ENCODE results near the gene PTGER2.

PTGER2 gene

DNA sequence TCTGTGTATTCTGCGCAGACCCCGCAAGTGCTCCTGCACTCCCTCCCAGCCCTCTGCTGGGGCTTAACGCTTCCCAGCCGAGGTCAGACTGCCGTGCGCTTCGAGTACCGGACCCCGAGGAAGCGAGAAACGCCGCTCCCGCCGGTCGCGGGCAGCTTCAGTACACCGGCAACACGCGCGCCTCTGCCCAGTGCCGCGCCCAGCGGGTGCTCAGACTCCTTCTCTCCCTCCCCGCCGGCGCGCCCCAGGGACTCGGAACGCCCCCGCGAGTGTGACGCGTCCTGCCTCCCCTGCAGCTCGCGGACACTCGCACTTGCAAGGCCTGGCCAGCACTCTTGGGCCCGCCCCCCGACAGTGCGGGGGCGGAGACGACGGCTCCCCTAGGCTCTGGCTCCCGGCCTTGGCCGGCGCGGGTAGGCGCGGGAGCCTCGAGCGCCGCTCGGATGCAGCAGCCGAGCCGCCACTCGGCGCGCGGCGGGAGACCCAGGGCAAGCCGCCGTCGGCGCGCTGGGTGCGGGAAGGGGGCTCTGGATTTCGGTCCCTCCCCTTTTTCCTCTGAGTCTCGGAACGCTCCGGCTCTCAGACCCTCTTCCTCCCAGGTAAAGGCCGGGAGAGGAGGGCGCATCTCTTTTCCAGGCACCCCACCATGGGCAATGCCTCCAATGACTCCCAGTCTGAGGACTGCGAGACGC is at the start of gene PTGER2:
TSS of gene PTGER2 (plus strand) at position 410 of the 692 bp plus-strand sequence. CDS start at position 647, 237 bp downstream.
- no peak for DNase-seq

DNA sequence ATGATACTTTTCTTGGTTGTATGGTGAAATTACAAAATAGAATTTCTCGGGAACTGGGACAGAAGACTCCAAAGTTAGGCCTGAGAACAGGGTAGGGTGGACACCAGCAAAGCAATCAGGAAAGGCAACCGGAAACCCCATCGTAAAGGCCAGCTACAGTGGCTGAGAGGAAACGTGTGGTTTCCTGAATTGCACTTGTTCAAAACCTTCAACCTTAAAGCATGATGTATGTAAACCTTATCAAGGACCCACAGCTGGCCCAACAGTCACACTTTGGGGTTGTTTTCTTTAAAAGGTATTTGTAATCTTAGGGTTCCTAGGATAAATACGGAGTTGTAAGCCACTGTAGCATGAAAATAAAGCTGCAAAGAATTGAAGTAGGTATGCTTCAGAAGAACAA is 48.9 kb upstream of the PTGER2 start:
- DNase-seq, result peak; percentile 83

- DNase-seq, result no peak
These were observed 47.9 kb upstream of the PTGER2 start for GRCh38 chr14:52266179-52266578.

GRCh38 chr14:52266782-52267181 is 47.3 kb upstream of the PTGER2 start:
- DNase-seq, result no peak

- no peak for DNase-seq
These were observed 46.4 kb upstream of the PTGER2 start, which contains the start of gene PTGDR for GRCh38 chr14:52267501-52268278. TSS of gene PTGDR (plus strand) at chr14:52267698. CDS start at chr14:52267815, 117 bp downstream.

DNA sequence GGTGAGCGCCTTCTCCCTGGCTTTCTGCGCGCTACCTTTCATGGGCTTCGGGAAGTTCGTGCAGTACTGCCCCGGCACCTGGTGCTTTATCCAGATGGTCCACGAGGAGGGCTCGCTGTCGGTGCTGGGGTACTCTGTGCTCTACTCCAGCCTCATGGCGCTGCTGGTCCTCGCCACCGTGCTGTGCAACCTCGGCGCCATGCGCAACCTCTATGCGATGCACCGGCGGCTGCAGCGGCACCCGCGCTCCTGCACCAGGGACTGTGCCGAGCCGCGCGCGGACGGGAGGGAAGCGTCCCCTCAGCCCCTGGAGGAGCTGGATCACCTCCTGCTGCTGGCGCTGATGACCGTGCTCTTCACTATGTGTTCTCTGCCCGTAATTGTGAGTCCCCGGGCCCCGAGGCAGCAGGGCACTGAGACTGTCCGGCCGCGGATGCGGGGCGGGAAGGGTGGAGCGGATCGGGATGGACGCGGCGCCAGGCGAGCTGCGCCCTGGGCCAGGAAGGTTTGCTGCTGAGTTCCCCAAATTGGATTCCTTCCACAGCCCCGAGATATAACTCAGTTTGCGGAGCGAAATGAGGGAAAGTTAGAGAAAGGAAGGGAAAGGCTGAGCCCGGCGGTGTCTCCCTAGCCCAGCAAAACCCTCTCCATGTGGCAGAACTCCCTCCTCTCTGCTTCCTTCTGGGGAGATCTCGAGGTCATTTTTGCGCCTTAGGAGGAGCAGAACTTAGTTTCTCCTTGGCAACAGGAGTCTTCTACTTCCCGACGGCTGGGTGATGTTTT is 45.6 kb upstream of the PTGER2 start:
- DNase-seq, result no peak

DNA sequence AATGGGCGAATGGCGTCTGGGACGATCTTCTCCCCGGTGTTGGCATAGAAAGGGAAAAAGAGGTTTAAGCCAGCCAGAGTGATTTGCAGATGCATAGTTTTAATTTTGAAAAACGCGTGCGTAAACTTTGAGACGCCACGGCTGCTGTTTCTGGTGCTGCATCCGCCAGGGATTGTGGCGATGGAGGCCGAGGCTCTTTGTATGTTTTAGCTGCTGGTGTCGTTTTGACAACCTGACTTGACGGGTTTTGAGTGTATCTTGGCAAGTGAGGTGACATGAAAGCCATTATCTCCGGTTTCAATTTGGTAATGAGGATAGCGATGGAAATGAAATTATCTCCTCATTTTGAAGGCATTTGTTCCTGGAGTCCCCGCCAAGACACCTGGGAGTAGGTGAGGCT is 45.0 kb upstream of the PTGER2 start:
- DNase-seq, result no peak

GRCh38 chr14:52269982-52270381 is 44.1 kb upstream of the PTGER2 start:
- DNase-seq, result no peak

DNA sequence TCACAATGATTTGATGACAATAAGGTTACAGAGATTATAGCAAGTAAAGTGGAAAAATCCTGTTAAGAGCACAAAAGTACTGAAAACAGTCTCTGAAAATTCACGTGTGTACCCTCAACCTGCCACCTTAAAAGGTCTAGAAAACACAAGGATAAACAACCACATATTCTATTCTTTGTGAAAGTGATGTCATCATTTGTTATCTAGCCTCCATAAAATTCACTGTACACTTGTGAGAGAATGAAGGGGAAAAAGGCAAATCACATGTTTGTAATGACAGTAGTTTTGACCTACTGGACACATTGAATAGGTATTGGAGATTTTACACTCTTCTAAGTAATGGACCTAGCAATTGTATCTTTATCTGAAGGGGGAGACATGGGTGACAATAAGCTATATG is 42.6 kb upstream of the PTGER2 start:
- DNase-seq, result no peak

- DNase-seq, result no peak
These were observed 41.7 kb upstream of the PTGER2 start for GRCh38 chr14:52272375-52272774.

- DNase-seq, result no peak
These were observed 38.7 kb upstream of the PTGER2 start for GRCh38 chr14:52275372-52275771.

GRCh38 chr14:52277552-52277951 is 36.6 kb upstream of the PTGER2 start:
- DNase-seq, result no peak

DNA sequence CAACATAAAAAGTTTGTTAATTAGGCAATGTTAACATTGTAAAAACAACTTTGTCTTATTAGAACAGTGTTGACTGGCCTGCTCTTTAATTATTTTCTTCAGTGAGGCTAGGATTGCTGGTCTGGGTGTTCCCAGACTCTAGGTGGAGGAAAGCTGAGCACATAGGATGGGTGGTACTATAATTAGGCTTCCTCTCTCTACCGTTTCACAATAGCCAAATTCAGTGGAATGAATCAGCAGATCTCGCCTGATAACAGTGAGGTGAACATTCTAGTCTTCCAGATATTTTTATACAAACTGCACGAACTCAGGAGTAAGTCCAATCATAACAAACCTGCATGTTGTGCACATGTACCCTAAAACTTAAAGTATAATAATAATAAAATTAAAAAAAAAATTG is 34.7 kb upstream of the PTGER2 start:
- peak; percentile 21 for DNase-seq

- no peak for DNase-seq
These were observed 31.0 kb upstream of the PTGER2 start for GRCh38 chr14:52283099-52283498.

- DNase-seq, result no peak
These were observed 27.2 kb upstream of the PTGER2 start for GRCh38 chr14:52286661-52287649.

DNA sequence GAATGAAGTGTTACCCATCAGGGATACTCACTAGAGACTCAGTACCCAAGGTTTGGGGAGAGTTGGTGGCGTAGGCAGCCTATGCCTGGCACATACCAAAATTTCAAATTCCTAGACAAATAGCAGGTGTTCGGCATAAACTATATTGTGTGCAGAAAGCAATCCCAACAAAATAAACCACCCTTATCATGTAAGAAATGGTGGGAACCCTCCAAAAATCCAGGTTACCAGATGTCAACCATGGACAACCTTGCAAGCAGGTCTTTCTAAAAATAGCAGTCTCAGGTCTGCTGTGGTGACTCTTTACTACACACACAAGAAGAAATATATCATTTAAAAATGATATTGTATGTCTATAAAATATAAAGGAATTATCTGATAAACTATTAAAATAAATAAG is 17.7 kb upstream of the PTGER2 start:
- DNase-seq, result no peak

- DNase-seq, result no peak
These were observed 15.3 kb upstream of the PTGER2 start for GRCh38 chr14:52298795-52299194.

- peak; percentile 19 for DNase-seq
These were observed 14.3 kb upstream of the PTGER2 start for GRCh38 chr14:52299692-52300278.

DNA sequence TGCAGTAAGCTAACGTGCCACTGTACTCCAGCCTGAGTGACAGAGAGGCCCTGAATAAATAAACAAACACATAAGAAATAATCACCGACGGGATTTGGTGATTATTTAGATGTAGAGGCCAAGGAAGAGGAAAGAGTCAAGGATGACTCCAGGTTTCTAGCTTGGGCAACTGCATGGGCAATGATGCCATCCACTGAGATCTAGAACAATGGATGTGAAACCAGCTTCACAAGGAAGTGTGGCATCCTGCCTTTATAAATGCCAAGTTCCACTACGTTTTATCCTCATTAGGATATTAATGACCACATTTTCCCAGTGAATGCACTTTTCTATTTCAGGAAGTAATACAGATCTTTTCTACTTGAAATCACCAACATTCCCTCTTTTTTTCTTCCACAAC is 10.9 kb upstream of the PTGER2 start:
- DNase-seq, result no peak

- no peak for DNase-seq
These were observed 9.7 kb upstream of the PTGER2 start for GRCh38 chr14:52304248-52304904.

GRCh38 chr14:52305014-52305413 is 9.1 kb upstream of the PTGER2 start:
- DNase-seq, result no peak
